Erythroblast (primary cell): ENCODE results near the gene FSIP2.

ENCODE experiments used
- GATA1 ChIP-seq: IDR thresholded peaks from 2 replicates; pipeline ENCODE4 v1.6.1; 2011; ENCODE audit warnings: low read depth, mild to moderate bottlenecking, control low read depth, low read length, moderate library complexity
- POLR2A ChIP-seq: IDR thresholded peaks from 2 replicates; pipeline ENCODE4 v1.6.1; 2011; ENCODE audit warnings: mild to moderate bottlenecking, low read length

- TF ChIP-seq POLR2A (no peak), GATA1 (no peak)
Observed at GRCh38 chr2:185738679-185739472, at the start of gene FSIP2.
